Femur (tissue), 1 donor: ENCODE measurements around the gene KCNJ13.
"Not testable (repeated sequence)": the region's sequence is repeated elsewhere in the genome, so short reads cannot be mapped to it uniquely, and the experiment has no call there.

Experiments used
- DNase-seq: peaks from one replicate; pipeline ENCODE4 v3.0.0-alpha.2; 2017

KCNJ13 gene

GRCh38 chr2:232761301-232761907, 15.0 kb downstream of the KCNJ13 start:
- DNase-seq = peak; percentile 22

DNA sequence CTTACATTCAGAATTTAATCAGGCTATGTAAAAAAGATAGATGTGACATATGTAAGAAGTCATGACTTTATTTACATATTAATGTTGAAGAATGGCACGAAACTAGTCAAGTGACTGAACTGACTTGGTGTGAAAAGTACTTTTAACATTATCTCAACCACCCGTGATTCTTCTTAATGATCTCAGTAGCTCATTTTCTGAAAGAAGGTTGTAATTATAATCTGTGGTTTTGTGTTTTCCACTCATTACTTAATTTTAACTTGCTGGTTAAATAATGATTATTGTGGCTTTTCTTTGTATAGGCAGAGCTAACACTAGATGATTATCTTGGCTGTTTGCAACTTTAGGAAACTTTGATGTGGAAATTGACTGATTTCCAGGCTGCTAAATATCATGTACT, 18.5 kb downstream of the KCNJ13 start:
- DNase-seq = no peak

DNA sequence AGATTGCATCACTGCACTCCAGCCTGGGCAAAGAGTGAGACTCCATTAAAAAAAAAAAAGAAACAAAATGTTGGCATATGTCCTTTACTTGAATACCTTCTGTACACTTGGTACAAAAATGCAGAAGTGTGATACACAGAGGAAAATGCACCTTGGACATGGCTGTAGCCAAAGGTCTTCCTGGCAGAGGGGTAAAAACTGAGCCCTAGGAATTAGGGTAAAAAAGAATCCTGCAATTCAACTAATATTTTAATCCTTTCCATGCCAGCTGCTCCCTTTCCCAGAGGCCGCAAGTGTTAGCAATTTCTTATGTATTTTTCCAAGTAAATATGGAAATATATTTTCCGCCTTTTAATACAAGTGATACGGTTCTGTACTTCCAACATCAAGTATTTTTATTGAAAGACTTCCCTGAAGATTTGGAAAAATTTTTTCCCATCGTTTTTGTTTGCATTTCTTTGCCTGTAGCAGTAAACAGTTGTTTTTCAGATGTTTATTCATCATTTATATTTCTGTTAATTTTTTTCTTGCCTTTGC, 26.2 kb downstream of the KCNJ13 start:
- no peak for DNase-seq

GRCh38 chr2:232749331-232749730, 27.0 kb downstream of the KCNJ13 start:
- no peak for DNase-seq

DNA sequence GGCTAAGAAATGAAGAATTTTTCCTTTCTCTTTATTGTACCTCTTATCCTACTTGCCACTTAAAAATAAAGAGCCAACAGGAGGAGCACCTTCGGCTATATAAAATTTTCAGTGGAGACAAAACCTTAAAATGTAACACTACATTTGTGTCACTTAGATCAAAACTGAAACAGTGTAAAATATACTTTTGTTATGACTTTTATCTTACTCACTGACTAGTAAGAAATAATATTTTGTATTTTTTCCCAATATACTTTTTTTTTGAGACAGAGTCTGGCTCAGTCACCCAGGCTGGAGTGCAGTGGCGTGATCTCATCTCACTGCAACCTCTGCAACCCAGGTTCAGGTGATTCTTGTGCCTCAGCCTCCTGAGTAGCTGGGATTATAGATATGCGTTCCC, 28.3 kb downstream of the KCNJ13 start:
- no peak for DNase-seq

GRCh38 chr2:232744963-232745362, 31.4 kb downstream of the KCNJ13 start:
- DNase-seq = no peak

DNA sequence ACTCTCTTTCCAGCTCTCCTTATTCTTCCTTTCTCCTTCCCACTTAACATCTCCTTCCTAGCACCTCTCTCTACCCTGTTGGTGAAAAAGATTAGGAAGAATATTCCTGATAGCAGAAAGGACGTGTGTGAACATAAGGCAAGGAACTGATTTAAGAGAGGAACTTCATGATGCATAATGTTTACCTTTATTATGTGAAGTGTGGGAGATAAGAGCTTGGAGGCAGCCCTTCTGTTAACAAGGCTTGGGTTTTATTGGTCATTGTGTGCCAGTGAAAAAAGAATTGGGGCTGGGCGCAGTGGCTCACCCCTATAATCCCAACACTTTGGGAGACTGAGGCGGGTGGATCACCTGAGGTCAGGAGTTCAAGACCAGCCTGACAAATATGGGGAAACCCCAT, 34.4 kb downstream of the KCNJ13 start:
- no peak for DNase-seq

GRCh38 chr2:232741294-232741693, 35.1 kb downstream of the KCNJ13 start:
- no peak for DNase-seq

GRCh38 chr2:232731470-232731869, 44.9 kb downstream of the KCNJ13 start:
- DNase-seq = no peak

DNA sequence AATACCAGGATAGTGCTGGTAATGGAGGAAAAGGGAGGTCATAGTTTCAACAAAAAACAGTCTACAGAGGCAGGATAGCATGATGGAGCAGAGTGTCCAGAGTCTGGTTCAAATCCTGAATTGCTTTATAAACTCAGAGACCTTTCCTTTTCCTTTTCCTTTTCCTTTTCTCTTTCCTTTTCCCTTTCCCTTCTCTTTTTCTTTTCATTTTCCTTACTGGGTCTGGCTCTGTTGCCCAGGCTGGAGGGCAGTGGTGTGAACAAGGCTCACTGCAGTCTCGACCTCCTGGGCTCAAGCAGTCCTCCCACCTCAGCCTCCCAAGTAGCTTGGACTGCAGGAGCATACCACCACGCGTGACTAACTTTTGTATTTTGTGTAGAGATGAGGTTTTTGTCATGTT, 47.6 kb downstream of the KCNJ13 start:
- DNase-seq = no peak

DNA sequence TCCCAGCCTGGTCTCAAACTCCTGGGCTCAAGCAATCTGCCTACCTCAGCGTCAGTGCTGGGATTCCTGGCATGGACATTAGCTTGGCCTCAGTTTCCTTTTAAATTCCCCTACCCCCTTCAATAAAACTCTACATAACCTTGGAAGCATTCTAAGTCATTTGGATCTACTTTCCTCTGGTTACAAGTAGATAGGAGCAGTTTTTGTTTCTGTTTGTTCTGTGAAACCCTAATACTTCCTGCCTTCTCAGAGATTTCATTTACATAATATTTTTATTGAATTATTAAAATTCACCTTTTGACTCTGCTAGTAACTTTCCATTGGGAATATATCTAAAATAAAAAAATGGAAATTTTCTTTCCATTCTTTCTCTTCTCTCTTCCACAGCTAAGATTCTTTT, 53.3 kb downstream of the KCNJ13 start:
- no peak for DNase-seq

- DNase-seq = no peak
Measured at GRCh38 chr2:232721882-232722281, 54.5 kb downstream of the KCNJ13 start.

- DNase-seq = no peak
Measured at GRCh38 chr2:232721261-232721660, 55.1 kb downstream of the KCNJ13 start.

- DNase-seq = not testable (repeated sequence)
Measured at GRCh38 chr2:232720056-232720455, 56.3 kb downstream of the KCNJ13 start.
